GM12873 (cell line): ENCODE data around the gene NPAS1.

Source experiments
- CTCF ChIP-seq: IDR thresholded peaks from 2 replicates; pipeline ENCODE4 v1.5.1; 2012; ENCODE audit warnings: low read depth, mild to moderate bottlenecking, moderate library complexity, low read length, control low read depth; ENCODE audit not compliant: insufficient read depth; ENCODE audit errors: missing control alignments

The NPAS1 gene

DNA sequence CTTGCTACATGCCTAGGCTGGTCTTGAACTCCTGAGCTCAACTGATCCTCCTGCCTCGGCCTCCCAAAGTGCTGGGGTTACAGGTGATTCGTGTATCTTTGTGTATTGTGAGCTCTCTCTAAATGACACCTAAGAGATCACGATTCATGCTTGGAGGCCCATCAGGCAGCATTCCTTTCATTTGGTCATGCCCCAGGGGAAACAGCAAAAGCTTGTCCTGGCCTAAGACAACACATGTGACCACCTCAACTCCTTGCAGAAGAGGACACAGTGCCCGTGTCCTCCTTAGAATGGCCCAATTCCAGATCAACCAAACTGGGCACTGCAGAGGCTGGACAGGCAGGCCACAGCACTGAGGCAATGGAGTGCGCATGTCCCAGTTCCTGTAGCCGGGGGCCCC is 61.5 kb downstream of the NPAS1 start:
- no peak for TF ChIP-seq CTCF

- no peak for TF ChIP-seq CTCF
Observed at GRCh38 chr19:47082493-47082892, 62.9 kb downstream of the NPAS1 start.

- no peak for TF ChIP-seq CTCF
Observed at GRCh38 chr19:47084879-47085439, 65.3 kb downstream of the NPAS1 start.

- TF ChIP-seq CTCF: no peak
Observed at GRCh38 chr19:47086280-47086679, 66.6 kb downstream of the NPAS1 start.

DNA sequence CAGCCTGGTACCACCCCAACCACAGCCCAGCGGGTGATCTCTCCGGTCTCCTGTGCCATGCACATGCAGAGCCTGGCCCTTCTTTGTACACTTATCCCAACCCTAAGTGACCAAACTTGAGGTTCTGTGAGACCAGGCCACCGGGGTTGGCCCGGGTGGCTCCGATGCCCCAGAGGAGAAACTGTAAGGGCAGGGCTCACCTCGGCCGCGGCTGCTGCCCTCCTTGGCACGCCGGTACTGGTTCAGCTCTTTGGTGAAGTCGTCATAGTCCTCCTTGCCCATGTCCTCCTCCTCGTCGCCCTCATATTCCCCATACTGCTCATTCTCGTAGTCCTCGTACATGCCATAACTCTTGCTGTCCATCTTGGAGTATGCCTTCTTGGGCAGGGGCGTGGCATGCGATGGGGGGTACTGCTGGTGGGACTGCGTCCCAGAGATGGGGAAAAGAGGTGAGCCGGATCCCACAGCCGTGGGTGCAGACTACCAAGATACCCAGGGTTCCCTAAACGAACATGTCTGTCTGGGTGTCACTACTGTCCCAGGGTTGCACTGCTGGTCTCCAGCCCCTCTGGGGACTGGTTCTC is 70.2 kb downstream of the NPAS1 start:
- no peak for TF ChIP-seq CTCF

- TF ChIP-seq CTCF: no peak
Observed at GRCh38 chr19:47093254-47093653, 73.6 kb downstream of the NPAS1 start.

DNA sequence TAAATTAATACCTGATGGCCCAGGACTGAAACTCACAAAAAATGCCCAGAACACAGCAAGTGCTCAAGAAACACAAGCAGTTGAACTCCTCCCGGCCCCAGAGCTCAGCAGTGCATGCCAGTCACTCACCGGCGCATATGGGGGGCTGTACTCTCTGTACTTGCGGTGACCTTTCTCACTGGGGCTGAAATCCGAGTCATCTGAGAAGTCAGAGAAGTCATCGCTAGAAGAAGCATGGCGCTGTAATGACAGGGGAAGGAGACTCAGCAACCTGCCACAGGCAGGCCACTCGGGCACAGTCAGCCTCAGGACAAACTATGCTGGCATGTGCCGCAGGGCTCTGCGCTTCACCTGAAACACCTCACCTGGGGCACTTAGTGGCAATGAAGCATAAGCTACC is 74.2 kb downstream of the NPAS1 start:
- no peak for TF ChIP-seq CTCF
